K562 (cell line): ENCODE data around the gene SMIM41. TPM values are rescaled to one million over a fixed set of nuclear protein-coding genes. Genes with fewer than 3 reads are reported as not detected.
A peak's percentile ranks its signal among the peaks of the same experiment; 100 is the strongest.

ENCODE experiments used
- ATAC-seq: fragments of 200-7000 bp; cut with Tn5 transposase; 3 replicates; pipeline ENCODE4 v1.9.1; 2020; ENCODE audit warnings: moderate library complexity
- BruUV-seq: library from RNA; stranded (reverse); fragments of 400-500 nt; replicated peaks from 2 replicates; lab custom pipeline; 2021; lab: Mats Ljungman, UMichigan
- CTCF ChIA-PET: fragments of 300-600 bp; formaldehyde crosslinking; extraction: SDS; loops from one replicate; lab custom pipeline; 2021; ENCODE audit warnings: low intra/inter-chr PET ratio; lab: Yijun Ruan, JAX
- POLR2A ChIA-PET: fragments of 300-600, 350-650 bp; sonication (Branson Sonifier 250); formaldehyde crosslinking; extraction: SDS; loops from one replicate; lab custom pipeline; 2021; ENCODE audit warnings: antibody characterized with exemption, inconsistent platforms; lab: Yijun Ruan, JAX
- DNase-seq, 4 experiments: peaks; one replicate each; pipeline versions ENCODE4 v3.0.0 to v3.0.0-alpha.2; 2011 to 2018; ENCODE audit warnings: low spot score in 3 of 4, mixed read lengths in 3 of 4; ENCODE audit errors: extremely low read depth in 1 of 4
- FAIRE-seq: peaks from 2 replicates; lab custom pipeline; 2011; peaks lifted over from hg19 to GRCh38; lab: Jason Lieb, UNC
- H2AFZ ChIP-seq: 2 replicates; pipeline ENCODE4 v1.6.0; 2011; ENCODE audit warnings: low read depth, low read length, control low read depth, inconsistent platforms
- H3K27ac ChIP-seq: fragments of 200-600 bp; 3 replicates; pipeline ENCODE4 v1.8.0; 2011; ENCODE audit warnings: low read depth, mild to moderate bottlenecking, control low read depth, inconsistent platforms, low read length, moderate library complexity, mixed read lengths; ENCODE audit errors: extremely low read depth
- H3K27me3 ChIP-seq, 2 experiments: fragments of 300-600 bp in 1 of 2; 2 replicates in 1 of 2; 3 replicates in 1 of 2; pipeline versions ENCODE4 v1.6.0 to v1.8.0; 2011; ENCODE audit warnings: inconsistent platforms in 2 of 2, low read length in 2 of 2, mild to moderate bottlenecking in 1 of 2, mixed read lengths in 1 of 2, moderate library complexity in 1 of 2; ENCODE audit not compliant: control insufficient read depth in 2 of 2, insufficient read depth in 2 of 2
- H3K36me3 ChIP-seq: fragments of 300-600 bp; 3 replicates; pipeline ENCODE4 v1.8.0; 2011; ENCODE audit warnings: mild to moderate bottlenecking, low read length, inconsistent platforms; ENCODE audit not compliant: control insufficient read depth, insufficient read depth
- H3K4me1 ChIP-seq, 2 experiments: fragments of 200-600 bp in 1 of 2; replicated peaks in 1 of 2; 2 replicates in 1 of 2; 3 replicates in 1 of 2; pipeline versions ENCODE4 v1.5.1 to v1.8.0; 2011; ENCODE audit warnings: inconsistent platforms in 2 of 2, low read length in 2 of 2, mild to moderate bottlenecking in 1 of 2, mixed read lengths in 1 of 2, moderate library complexity in 1 of 2; ENCODE audit not compliant: control insufficient read depth in 2 of 2, insufficient read depth in 2 of 2
- H3K4me2 ChIP-seq: 2 replicates; pipeline ENCODE4 v1.6.1; 2011; ENCODE audit warnings: low read length, control low read depth, inconsistent platforms, mixed read lengths; ENCODE audit not compliant: insufficient read depth
- H3K4me3 ChIP-seq: fragments of 200-600 bp; sonication (generic), shearing (Covaris generic); 2 replicates; pipeline ENCODE4 v1.5.1; 2016; ENCODE audit warnings: control low read depth, inconsistent platforms
- H3K79me2 ChIP-seq: fragments of 200-600 bp; 3 replicates; pipeline ENCODE4 v1.8.0; 2011; ENCODE audit warnings: low read length, inconsistent platforms; ENCODE audit not compliant: control insufficient read depth, insufficient read depth
- H3K9ac ChIP-seq, 2 experiments: 2 replicates each; pipeline versions ENCODE4 v1.6.0 to v1.6.1; 2011; ENCODE audit warnings: low read depth in 2 of 2, low read length in 2 of 2, control low read depth in 1 of 2, inconsistent platforms in 1 of 2, mild to moderate bottlenecking in 1 of 2, mixed read lengths in 1 of 2; ENCODE audit not compliant: insufficient read depth in 1 of 2
- H3K9me1 ChIP-seq: one replicate; pipeline ENCODE4 v1.6.0; 2011; ENCODE audit warnings: inconsistent platforms, mild to moderate bottlenecking, low read length, moderate library complexity; ENCODE audit not compliant: control insufficient read depth, insufficient read depth
- H3K9me3 ChIP-seq: replicated peaks from 2 replicates; pipeline ENCODE4 v1.5.1; 2011; ENCODE audit warnings: low read depth, low read length, inconsistent platforms; ENCODE audit not compliant: control insufficient read depth, insufficient read depth
- H4K20me1 ChIP-seq: replicated peaks from 2 replicates; pipeline ENCODE4 v1.6.1; 2011; ENCODE audit warnings: low read length, inconsistent platforms, mixed read lengths; ENCODE audit not compliant: control insufficient read depth, insufficient read depth
- CBFB ChIP-seq: sonication (generic); formaldehyde crosslinking; IDR thresholded peaks from 2 replicates; pipeline ENCODE4 v1.4.0; 2020; ENCODE audit warnings: mild to moderate bottlenecking, missing genetic modification reagents
- KAT8 ChIP-seq: fragments of 450-650 bp; IDR thresholded peaks from 2 replicates; pipeline ENCODE4 v1.6.1; 2016; ENCODE audit warnings: low read depth, mild to moderate bottlenecking
- MEIS2 ChIP-seq: fragments of 450-650 bp; IDR thresholded peaks from 2 replicates; pipeline ENCODE4 v1.6.1; 2014; ENCODE audit warnings: mild to moderate bottlenecking; ENCODE audit not compliant: partially characterized antibody
- MYNN ChIP-seq, 2 experiments: sonication (generic); formaldehyde crosslinking in 1 of 2; IDR thresholded peaks; 2 replicates each; pipeline versions ENCODE4 v1.5.0 to v1.6.1; 2016 to 2020; ENCODE audit warnings: antibody characterized with exemption in 1 of 2, missing genetic modification reagents in 1 of 2
- SAP30 ChIP-seq: fragments of 200-600 bp; sonication (generic); IDR thresholded peaks from 2 replicates; pipeline ENCODE4 v1.6.1; 2012; ENCODE audit warnings: borderline replicate concordance, low read depth, mild to moderate bottlenecking, moderate library complexity, low read length, control low read depth, inconsistent platforms; ENCODE audit not compliant: insufficient read depth, poor library complexity, severe bottlenecking
- THRAP3 ChIP-seq: fragments of 450-650 bp; IDR thresholded peaks from 2 replicates; pipeline ENCODE4 v1.6.1; 2016; ENCODE audit warnings: mild to moderate bottlenecking, inconsistent platforms, borderline replicate concordance
- ZFPM2 ChIP-seq: fragments of 250-450 bp; sonication (Bioruptor Pico); IDR thresholded peaks from 2 replicates; pipeline ENCODE4 v1.5.1; 2022; ENCODE audit warnings: mild to moderate bottlenecking
- ZNF232 ChIP-seq: sonication (generic); formaldehyde crosslinking; IDR thresholded peaks from 2 replicates; pipeline ENCODE4 v1.8.0; 2022; ENCODE audit warnings: mild to moderate bottlenecking, missing genetic modification reagents
- WGBS: fragments of 100-300 bp; shearing (Covaris generic); methylation state at CpG from one replicate; pipeline ENCODE4 v1.1.6; 2016; ENCODE audit warnings: low coverage, mixed read lengths; ENCODE audit not compliant: insufficient coverage; ENCODE audit errors: missing lambda C conversion rate; 5-methylcytosine and 5-hydroxymethylcytosine counted together
- in situ Hi-C: fragments of 300-500 bp; cut with MboI; formaldehyde crosslinking; loops from 4 replicates; pipeline ENCODE4 v1.15.0; 2018; ENCODE audit warnings: inconsistent platforms, mixed read lengths
- intact Hi-C: fragments of 100-400 bp; cut with micrococcal nuclease; formaldehyde crosslinking; loops from 2 replicates; pipeline ENCODE4 v1.14.2; 2022
- polyA plus RNA-seq, 8 experiments: library from polyadenylated mRNA; depleted of rRNA in 4 of 8; stranded (reverse) in 5 of 8; unstranded in 3 of 8; fragments of >200 nt; fragmentation: Nextera tagmentation in 2 of 8; fragmentation: Illumina TruSeq in 1 of 8; extraction: Ambion mirVana in 2 of 8; extraction: Trizol in 1 of 8; gene quantifications; 2 replicates each; pipeline versions ENCODE4 v1.2.1 to v1.2.3, GENCODE V29; 2011 to 2014; ENCODE audit warnings: inconsistent platforms in 1 of 8, missing spikeins in 1 of 8
- total RNA-seq, 7 experiments: library from RNA; depleted of rRNA in 6 of 7; stranded (reverse); fragments of >200 nt in 6 of 7; fragmentation: Illumina TruSeq in 2 of 7; extraction: Trizol in 2 of 7; gene quantifications; 2 replicates each; pipeline versions ENCODE4 v1.2.1 to v1.2.3, GENCODE V29; 2011 to 2021; ENCODE audit warnings: low replicate concordance in 1 of 7
- TF ChIP-seq, protein P1 (sequence below), 2 experiments: IDR thresholded peaks in 1 of 2; conservative IDR thresholded peaks in 1 of 2; 2 replicates each; pipeline ENCODE4 v1.6.1; 2016; ENCODE audit warnings: low read depth in 2 of 2, mild to moderate bottlenecking in 1 of 2, missing compliant biosample characterization in 1 of 2, missing genetic modification characterization in 1 of 2, moderate library complexity in 1 of 2

The SMIM41 gene
- total and polyA plus RNA-seq, 9 of the 15 experiments (the other 6 are each of a cell fraction or from before 2014, with no cell fraction given) = not detected

DNA sequence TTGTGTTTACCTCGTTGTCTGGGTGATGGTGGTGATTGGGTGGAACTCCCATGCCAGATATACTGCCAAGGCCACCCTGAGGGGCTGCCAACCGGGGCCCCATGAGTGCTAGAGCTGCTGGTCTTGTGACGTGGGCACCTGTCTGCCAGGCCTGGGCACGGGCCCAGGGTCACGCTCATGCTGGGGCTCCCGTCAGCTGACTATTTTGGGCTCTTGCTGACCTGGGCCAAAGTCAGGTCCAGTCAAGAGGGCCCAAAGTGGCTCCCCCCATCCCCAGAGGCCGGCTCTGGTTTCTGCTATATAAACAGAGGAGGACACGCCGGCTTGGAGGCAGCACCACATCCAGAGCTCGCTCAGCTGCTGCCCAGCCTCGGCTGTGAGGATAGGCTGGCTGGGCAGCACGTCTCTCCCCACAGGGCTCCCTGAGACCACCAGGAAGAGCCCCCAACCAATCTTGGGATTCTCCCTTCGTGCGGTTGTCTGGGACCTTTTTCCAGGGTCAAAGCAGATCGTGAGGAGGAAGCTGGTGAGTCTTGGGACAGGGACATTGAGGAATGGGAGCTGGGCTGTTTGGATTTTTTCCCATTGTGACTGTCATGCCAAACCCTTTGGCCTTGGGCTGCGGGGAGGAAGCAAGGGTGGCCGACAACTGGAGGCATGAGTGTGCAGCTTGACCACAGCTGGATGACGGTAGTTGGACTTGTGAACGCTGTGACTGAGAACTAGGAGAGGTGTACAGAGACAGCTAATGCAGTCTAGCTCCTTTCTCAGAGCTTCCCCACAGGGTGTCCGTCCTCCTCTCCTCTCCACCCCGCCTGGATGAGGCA lies 35.9 kb upstream of the SMIM41 start:
- Histone ChIP-seq H3K4me2 (no peak overlapping the region), H2AFZ (no peak overlapping the region), H3K9me3 (no peaks in the 10 kb centered on the region), H3K9me1 (no peaks in the 10 kb centered on the region), H3K27me3 (peaks cover 0 to 6% of the 10 kb centered on the region in 2 experiments; a peak in 1 of 5 replicates), H3K27ac (no peak overlapping the region), H4K20me1 (no peaks in the 10 kb centered on the region), H3K9ac (peak overlapping the region in 1 of 2 experiments; percentile 75; a peak in 2 of 4 replicates), H3K36me3 (no peaks in the 10 kb centered on the region), H3K4me3 (no peak overlapping the region), H3K79me2 (no peaks in the 10 kb centered on the region), H3K4me1 (peaks cover 3 to 27% of the 10 kb centered on the region in 2 experiments; a peak in 3 of 5 replicates)
- FAIRE-seq (no peak), DNase-seq (no peak), ATAC-seq (peak; percentile 42)
- WGBS = 19% methylated on average over 21 of the region's 21 CpGs
- in situ Hi-C loops = no loop called here
- intact Hi-C loops = no loop called here
- ChIA-PET POLR2A (interaction anchor here (0.9 to 1.6 kb wide), 3 partner anchors 14 to 31 kb away, joined by 3 to 4 read pairs (median 4); partner anchors contain the start of gene ATG101), CTCF (no interaction called here)
- no TSS peak for BruUV-seq
- TF ChIP-seq KAT8 = no peak

DNA sequence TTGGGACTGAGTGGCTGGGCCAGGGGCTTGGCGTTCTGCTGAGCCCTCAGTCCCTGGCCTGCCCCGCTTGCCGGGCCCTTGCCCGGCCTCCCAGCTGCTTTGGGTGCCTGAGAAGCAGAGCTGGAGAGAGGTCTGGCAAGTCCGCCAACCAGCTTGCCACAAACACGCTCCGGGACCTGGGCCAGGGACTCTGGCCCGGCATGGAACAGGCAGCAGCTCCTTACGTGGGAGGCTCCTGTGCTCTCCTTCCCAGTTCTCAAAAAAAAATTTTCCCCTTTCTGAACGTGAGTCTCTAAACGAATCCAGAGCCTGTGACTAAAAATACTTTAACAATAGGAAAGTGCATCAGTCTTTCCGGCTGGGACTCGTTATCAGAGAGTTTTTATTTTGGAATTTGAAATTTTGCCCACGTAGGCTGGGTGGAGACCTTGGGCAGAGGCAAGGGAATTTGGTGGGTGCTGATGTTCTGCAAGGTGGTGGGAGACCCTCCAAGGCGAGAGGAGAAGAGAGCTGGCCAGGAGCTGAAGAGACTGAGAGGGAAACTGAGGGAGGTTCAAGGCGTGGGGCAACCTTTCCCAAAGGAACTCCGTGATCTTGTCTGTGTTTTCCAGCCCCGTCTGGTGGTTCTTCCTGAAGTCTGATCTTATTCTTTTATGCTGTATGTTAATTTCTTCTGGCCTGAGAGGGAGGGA lies 35.1 kb upstream of the SMIM41 start:
- H3K4me1 ChIP-seq = peaks cover 3 to 27% of the 10 kb centered on the region in 2 experiments; a peak in 3 of 5 replicates
- ChIA-PET POLR2A (interaction anchor here (0.9 to 1.6 kb wide), 3 partner anchors 13 to 31 kb away, joined by 3 to 4 read pairs (median 4); partner anchors contain the start of gene ATG101), CTCF (no interaction called here)
- no peaks in the 10 kb centered on the region for H3K9me3 ChIP-seq
- no peaks in the 10 kb centered on the region for H3K9me1 ChIP-seq
- intact Hi-C loops (no loop called here), in situ Hi-C loops (no loop called here)
- 31% methylated on average over 14 of the region's 18 CpGs for WGBS
- ATAC-seq (no peak), DNase-seq (no peak), FAIRE-seq (no peak)
- H3K9ac ChIP-seq = peak overlapping the region in 1 of 2 experiments; percentile 75; a peak in 2 of 4 replicates
- no peak overlapping the region for H3K4me3 ChIP-seq
- H3K27ac ChIP-seq = no peak overlapping the region
- H2AFZ ChIP-seq = no peak overlapping the region
- H4K20me1 ChIP-seq = no peaks in the 10 kb centered on the region
- no peaks in the 10 kb centered on the region for H3K36me3 ChIP-seq
- no peaks in the 10 kb centered on the region for H3K79me2 ChIP-seq
- H3K27me3 ChIP-seq = no peaks in the 10 kb centered on the region
- no TSS peak for BruUV-seq
- H3K4me2 ChIP-seq = no peak overlapping the region
- TF ChIP-seq, protein P1, sequence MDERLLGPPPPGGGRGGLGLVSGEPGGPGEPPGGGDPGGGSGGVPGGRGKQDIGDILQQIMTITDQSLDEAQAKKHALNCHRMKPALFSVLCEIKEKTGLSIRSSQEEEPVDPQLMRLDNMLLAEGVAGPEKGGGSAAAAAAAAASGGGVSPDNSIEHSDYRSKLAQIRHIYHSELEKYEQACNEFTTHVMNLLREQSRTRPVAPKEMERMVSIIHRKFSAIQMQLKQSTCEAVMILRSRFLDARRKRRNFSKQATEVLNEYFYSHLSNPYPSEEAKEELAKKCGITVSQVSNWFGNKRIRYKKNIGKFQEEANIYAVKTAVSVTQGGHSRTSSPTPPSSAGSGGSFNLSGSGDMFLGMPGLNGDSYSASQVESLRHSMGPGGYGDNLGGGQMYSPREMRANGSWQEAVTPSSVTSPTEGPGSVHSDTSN (CRISPR knock-in tag; IDR thresholded peaks at IDR 0.05; ENCODE audit: low read depth) = no peak
- TF ChIP-seq, protein P1 (tag; conservative IDR thresholded peaks at IDR 0.05; ENCODE audit: low read depth) = no peak
- TF ChIP-seq ZNF232 (CRISPR knock-in tag) = no peak
- TF ChIP-seq ZFPM2 (CRISPR knock-in tag) = no peak
- TF ChIP-seq MEIS2 = no peak
- no peak for TF ChIP-seq CBFB
- no peak for TF ChIP-seq MYNN (IDR thresholded peaks at IDR 0.05)
- no peak for TF ChIP-seq MYNN (CRISPR knock-in tag; IDR thresholded peaks at IDR 0.05)
- no peak for TF ChIP-seq THRAP3
- TF ChIP-seq SAP30 = no peak
